ENCODE measurements around the gene NRN1L.

The NRN1L gene

GRCh38 chr16:67842509-67843342 is 42.0 kb upstream of the NRN1L start:
- Histone ChIP-seq H3K36me3 (ENCODE audit: low read depth) (peaks cover 9% of the 10 kb centered on the region), H3K4me3 (ENCODE audit: severe bottlenecking) (peak overlapping the region; percentile 99), H3K9me3 (ENCODE audit: severe bottlenecking) (no peaks in the 10 kb centered on the region), H3K4me1 (ENCODE audit: insufficient read depth, poor library complexity, severe bottlenecking) (peaks cover 12% of the 10 kb centered on the region), H3K27me3 (ENCODE audit: insufficient read depth, poor library complexity, severe bottlenecking) (no peaks in the 10 kb centered on the region), H3K27ac (ENCODE audit: poor library complexity, severe bottlenecking) (peak overlapping the region; percentile 74)
- ATAC-seq (ENCODE audit: low read depth): peak; percentile 5; the same call in 1 of the 3 replicates
- TF ChIP-seq CTCF (IDR thresholded peaks at IDR 0.05; ENCODE audit: poor library complexity, severe bottlenecking): no peak
- DNase-seq (ENCODE audit: low spot score): peak; percentile 75

DNA sequence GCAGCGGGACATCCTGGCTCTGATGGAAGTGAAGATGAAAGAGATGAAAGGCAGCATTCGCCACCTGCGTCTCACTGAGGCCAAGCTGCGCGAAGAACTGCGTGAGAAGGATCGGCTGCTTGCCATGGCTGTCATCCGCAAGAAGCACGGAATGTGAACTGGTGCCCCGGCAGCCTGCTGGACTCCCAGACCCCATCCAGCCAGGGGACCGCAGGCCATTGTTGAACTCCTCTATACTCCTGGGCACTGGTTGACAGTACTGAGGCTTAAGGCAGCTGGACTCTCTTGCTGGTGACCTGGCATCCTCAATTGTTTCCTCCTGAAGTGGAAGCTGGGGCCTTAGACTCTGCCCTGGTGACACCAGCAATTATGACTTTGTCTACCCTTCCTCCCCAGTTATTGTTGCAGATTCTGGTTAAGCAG is 41.3 kb upstream of the NRN1L start:
- no peaks in the 10 kb centered on the region for H3K9me3 ChIP-seq (ENCODE audit: severe bottlenecking)
- H3K27ac ChIP-seq (ENCODE audit: poor library complexity, severe bottlenecking): peak overlapping the region; percentile 74
- H3K4me1 ChIP-seq (ENCODE audit: insufficient read depth, poor library complexity, severe bottlenecking): peaks cover 18% of the 10 kb centered on the region
- H3K4me3 ChIP-seq (ENCODE audit: severe bottlenecking): peak overlapping the region; percentile 99
- no peak for ATAC-seq (ENCODE audit: low read depth)
- TF ChIP-seq CTCF (IDR thresholded peaks at IDR 0.05; ENCODE audit: poor library complexity, severe bottlenecking): no peak
- H3K36me3 ChIP-seq (ENCODE audit: low read depth): peaks cover 9% of the 10 kb centered on the region
- DNase-seq (ENCODE audit: low spot score): no peak
- no peaks in the 10 kb centered on the region for H3K27me3 ChIP-seq (ENCODE audit: insufficient read depth, poor library complexity, severe bottlenecking)

- H3K4me3 ChIP-seq (ENCODE audit: severe bottlenecking): no peak overlapping the region
- peaks cover 18% of the 10 kb centered on the region for H3K4me1 ChIP-seq (ENCODE audit: insufficient read depth, poor library complexity, severe bottlenecking)
- H3K27me3 ChIP-seq (ENCODE audit: insufficient read depth, poor library complexity, severe bottlenecking): no peaks in the 10 kb centered on the region
- no peaks in the 10 kb centered on the region for H3K9me3 ChIP-seq (ENCODE audit: severe bottlenecking)
- peak overlapping the region; percentile 85 for H3K27ac ChIP-seq (ENCODE audit: poor library complexity, severe bottlenecking)
- no peak for TF ChIP-seq CTCF (IDR thresholded peaks at IDR 0.05; ENCODE audit: poor library complexity, severe bottlenecking)
- 0 out of 3 replicates have a peak, but pooled peaks have one; percentile 9 for ATAC-seq (ENCODE audit: low read depth)
- peaks cover 15% of the 10 kb centered on the region for H3K36me3 ChIP-seq (ENCODE audit: low read depth)
- no peak for DNase-seq (ENCODE audit: low spot score)
These were observed 40.2 kb upstream of the NRN1L start for GRCh38 chr16:67844497-67844896.

DNA sequence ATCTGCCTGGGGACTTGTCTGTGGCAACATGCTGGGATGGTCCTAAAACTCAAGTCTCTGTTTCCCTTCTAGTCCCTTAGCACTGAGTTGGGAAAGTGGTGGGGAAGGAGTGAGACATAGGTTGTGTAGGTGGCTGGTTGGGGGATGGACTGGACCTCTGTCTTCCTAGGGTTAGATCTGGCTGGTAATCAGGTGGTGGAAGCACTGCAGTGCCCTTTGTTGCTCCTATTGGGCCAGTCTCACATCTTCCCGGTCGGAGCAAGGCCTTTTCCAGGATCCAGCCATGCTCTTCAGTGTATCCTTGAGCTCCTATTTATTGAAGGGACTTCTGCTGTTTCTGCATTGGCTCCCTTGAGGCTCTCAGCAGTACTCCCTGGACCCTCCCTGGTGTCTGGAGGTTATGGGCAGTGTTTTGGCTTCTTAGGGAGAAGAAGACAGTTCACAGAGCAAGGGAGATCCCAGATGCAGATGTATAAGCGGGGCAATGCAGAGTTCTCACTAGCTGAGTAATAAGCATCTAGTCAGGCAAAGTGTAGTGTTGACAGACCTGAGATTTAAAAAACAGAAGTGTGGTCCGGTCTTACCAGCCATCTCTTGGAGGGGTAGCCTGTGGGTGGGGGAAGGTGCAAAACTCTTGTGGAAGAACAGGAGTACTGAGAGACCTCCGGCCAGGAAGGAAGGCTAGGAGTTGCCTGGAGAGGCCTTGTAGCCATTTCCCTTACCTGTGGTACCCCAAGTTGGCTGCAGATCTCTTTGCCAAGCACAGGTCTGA is 39.2 kb upstream of the NRN1L start:
- TF ChIP-seq CTCF (IDR thresholded peaks at IDR 0.05; ENCODE audit: poor library complexity, severe bottlenecking): no peak
- no peaks in the 10 kb centered on the region for H3K27me3 ChIP-seq (ENCODE audit: insufficient read depth, poor library complexity, severe bottlenecking)
- peaks cover 20% of the 10 kb centered on the region for H3K36me3 ChIP-seq (ENCODE audit: low read depth)
- ATAC-seq (ENCODE audit: low read depth): no peak
- H3K27ac ChIP-seq (ENCODE audit: poor library complexity, severe bottlenecking): peak overlapping the region; percentile 85
- no peak for DNase-seq (ENCODE audit: low spot score)
- H3K4me1 ChIP-seq (ENCODE audit: insufficient read depth, poor library complexity, severe bottlenecking): peaks cover 18% of the 10 kb centered on the region
- H3K9me3 ChIP-seq (ENCODE audit: severe bottlenecking): no peaks in the 10 kb centered on the region
- H3K4me3 ChIP-seq (ENCODE audit: severe bottlenecking): peak overlapping the region; percentile 97
